Ascending aorta (tissue), 2 donors: Measurements from ENCODE around the gene GPR156. TPM values are rescaled to one million over a fixed set of nuclear protein-coding genes. Genes with fewer than 3 reads are reported as not detected.
"Not testable (repeated sequence)": the region's sequence is repeated elsewhere in the genome, so short reads cannot be mapped to it uniquely, and the experiment has no call there.

Experiments
- DNase-seq, 2 donors: peaks; one replicate each; pipeline ENCODE4 v3.0.0-alpha.2; 2019; ENCODE audit warnings: low spot score in 2 of 2
- H3K27ac ChIP-seq, 2 donors: fragments of 200-600 bp; sonication (generic); one replicate each; pipeline ENCODE4 v1.5.1; 2016 to 2017; ENCODE audit warnings: mild to moderate bottlenecking in 1 of 2
- H3K27me3 ChIP-seq: fragments of 200-600 bp; sonication (generic); one replicate; pipeline ENCODE4 v1.5.1; 2017
- H3K36me3 ChIP-seq, 2 donors: fragments of 200-600 bp; sonication (generic); one replicate each; pipeline ENCODE4 v1.5.1; 2016
- H3K4me1 ChIP-seq, 2 donors: fragments of 200-600 bp; sonication (generic); one replicate each; pipeline ENCODE4 v1.5.1; 2016 to 2017; ENCODE audit warnings: mild to moderate bottlenecking in 1 of 2
- H3K4me3 ChIP-seq, 2 donors: fragments of 200-600 bp; sonication (generic); one replicate each; pipeline ENCODE4 v1.5.1; 2016 to 2017; ENCODE audit warnings: mild to moderate bottlenecking in 1 of 2
- H3K9me3 ChIP-seq, 2 donors: fragments of 200-600 bp; sonication (generic); one replicate each; pipeline ENCODE4 v1.5.1; 2016
- intact Hi-C: fragments of 100-400 bp; cut with DNase I; formaldehyde crosslinking; loops from one replicate; pipeline ENCODE4 v1.15.1; 2023
- total RNA-seq: library from RNA; depleted of rRNA; stranded (reverse); fragments of >200 nt; gene quantifications from one replicate; pipeline ENCODE4 v1.1.0, GENCODE V29; 2016
- TF ChIP-seq, protein P1 (sequence below), 3 experiments: fragments of 200-600 bp in 2 of 3; fragments of 450-650 bp in 1 of 3; sonication (generic) in 2 of 3; IDR thresholded peaks; one replicate each; pipeline ENCODE4 v1.5.1; 2016 to 2019; ENCODE audit warnings: antibody characterized with exemption in 3 of 3, mild to moderate bottlenecking in 1 of 3, moderate library complexity in 1 of 3

Gene GPR156
- total RNA-seq, 1 donor from 2014 or later = not detected

- TF ChIP-seq, protein P1, sequence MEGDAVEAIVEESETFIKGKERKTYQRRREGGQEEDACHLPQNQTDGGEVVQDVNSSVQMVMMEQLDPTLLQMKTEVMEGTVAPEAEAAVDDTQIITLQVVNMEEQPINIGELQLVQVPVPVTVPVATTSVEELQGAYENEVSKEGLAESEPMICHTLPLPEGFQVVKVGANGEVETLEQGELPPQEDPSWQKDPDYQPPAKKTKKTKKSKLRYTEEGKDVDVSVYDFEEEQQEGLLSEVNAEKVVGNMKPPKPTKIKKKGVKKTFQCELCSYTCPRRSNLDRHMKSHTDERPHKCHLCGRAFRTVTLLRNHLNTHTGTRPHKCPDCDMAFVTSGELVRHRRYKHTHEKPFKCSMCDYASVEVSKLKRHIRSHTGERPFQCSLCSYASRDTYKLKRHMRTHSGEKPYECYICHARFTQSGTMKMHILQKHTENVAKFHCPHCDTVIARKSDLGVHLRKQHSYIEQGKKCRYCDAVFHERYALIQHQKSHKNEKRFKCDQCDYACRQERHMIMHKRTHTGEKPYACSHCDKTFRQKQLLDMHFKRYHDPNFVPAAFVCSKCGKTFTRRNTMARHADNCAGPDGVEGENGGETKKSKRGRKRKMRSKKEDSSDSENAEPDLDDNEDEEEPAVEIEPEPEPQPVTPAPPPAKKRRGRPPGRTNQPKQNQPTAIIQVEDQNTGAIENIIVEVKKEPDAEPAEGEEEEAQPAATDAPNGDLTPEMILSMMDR (IDR thresholded peaks at IDR 0.05) = no peak
- Histone ChIP-seq H3K9me3 (no peaks in the 10 kb centered on the region), H3K4me3 (no peak overlapping the region), H3K27ac (no peak overlapping the region), H3K27me3 (no peaks in the 10 kb centered on the region), H3K36me3 (no peaks in the 10 kb centered on the region), H3K4me1 (peaks cover 0 to 3% of the 10 kb centered on the region in 2 donors)
- intact Hi-C loops = no loop called here
- DNase-seq = no peak
These were observed 66.0 kb downstream of the GPR156 start for GRCh38 chr3:120218981-120219380.

- DNase-seq, intact Hi-C loops: not testable (repeated sequence)
These were observed 68.4 kb downstream of the GPR156 start for GRCh38 chr3:120216633-120217032.

DNA sequence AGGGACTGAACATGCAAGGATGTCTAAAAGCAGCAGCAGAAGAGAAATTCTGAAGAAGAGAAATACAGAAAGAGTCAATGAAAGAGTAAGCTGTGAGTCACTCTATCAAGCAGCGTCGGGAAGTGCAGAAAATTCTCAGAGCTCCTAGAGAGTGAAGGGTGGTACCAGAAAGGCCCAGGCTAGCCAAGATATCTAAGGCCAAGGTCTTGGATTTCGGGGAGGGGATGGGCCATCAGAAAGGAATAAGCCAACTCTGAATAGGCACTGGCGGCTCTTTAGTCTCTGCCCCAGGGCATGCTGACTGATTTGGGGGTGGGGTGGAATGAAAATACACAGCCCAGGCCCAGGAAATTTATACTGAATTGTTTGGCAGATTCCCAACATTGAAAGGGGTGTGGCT, 70.8 kb downstream of the GPR156 start:
- Histone ChIP-seq H3K27ac (no peak overlapping the region), H3K27me3 (no peaks in the 10 kb centered on the region), H3K9me3 (no peaks in the 10 kb centered on the region), H3K4me3 (no peak overlapping the region), H3K4me1 (peaks cover 0 to 3% of the 10 kb centered on the region in 2 donors), H3K36me3 (no peaks in the 10 kb centered on the region)
- TF ChIP-seq, protein P1 (IDR thresholded peaks at IDR 0.05) = no peak
- intact Hi-C loops = no loop called here
- DNase-seq = no peak

More at GRCh38 chr3:120216633-120217032, 68.4 kb downstream of the GPR156 start:
- not testable (repeated sequence) for H3K9me3 ChIP-seq, H3K27ac ChIP-seq, H3K36me3 ChIP-seq, H3K27me3 ChIP-seq, H3K4me3 ChIP-seq, H3K4me1 ChIP-seq

- intact Hi-C loops = no loop called here
- TF ChIP-seq, protein P1 (IDR thresholded peaks at IDR 0.05) = no peak
- Histone ChIP-seq H3K4me3 (no peak overlapping the region), H3K9me3 (no peaks in the 10 kb centered on the region), H3K27me3 (no peaks in the 10 kb centered on the region), H3K36me3 (no peaks in the 10 kb centered on the region), H3K4me1 (peaks cover 0 to 3% of the 10 kb centered on the region in 2 donors), H3K27ac (no peak overlapping the region)
- DNase-seq = no peak
These were observed 72.5 kb downstream of the GPR156 start for GRCh38 chr3:120212505-120212904.

GRCh38 chr3:120209425-120209824, 75.6 kb downstream of the GPR156 start:
- Histone ChIP-seq H3K27ac (no peak overlapping the region), H3K36me3 (no peaks in the 10 kb centered on the region), H3K4me3 (no peak overlapping the region), H3K4me1 (peaks cover 0 to 3% of the 10 kb centered on the region in 2 donors), H3K9me3 (no peaks in the 10 kb centered on the region), H3K27me3 (no peaks in the 10 kb centered on the region)
- no peak for DNase-seq
- intact Hi-C loops = no loop called here
- TF ChIP-seq, protein P1 (IDR thresholded peaks at IDR 0.05) = no peak

GRCh38 chr3:120204338-120204737, 80.7 kb downstream of the GPR156 start:
- peaks cover 0 to 5% of the 10 kb centered on the region in 2 donors for H3K4me1 ChIP-seq
- H3K27ac ChIP-seq = no peak overlapping the region
- H3K36me3 ChIP-seq = no peaks in the 10 kb centered on the region
- no peak for DNase-seq
- intact Hi-C loops = no loop called here
- no peaks in the 10 kb centered on the region for H3K27me3 ChIP-seq
- TF ChIP-seq, protein P1 (IDR thresholded peaks at IDR 0.05) = no peak
- no peak overlapping the region for H3K4me3 ChIP-seq
- no peaks in the 10 kb centered on the region for H3K9me3 ChIP-seq
